OCI-LY1 (cell line): ENCODE results near the gene DQX1.

ENCODE experiments used
- H2AFZ ChIP-seq: fragments of 200-600 bp; sonication (generic), shearing (Covaris generic); 2 replicates; pipeline ENCODE4 v1.6.0; 2014; ENCODE audit warnings: antibody characterized with exemption, mild to moderate bottlenecking, low read length
- H3F3A ChIP-seq: fragments of 200-600 bp; sonication (generic), shearing (Covaris generic); 2 replicates; pipeline ENCODE4 v1.6.0; 2014; ENCODE audit warnings: mild to moderate bottlenecking, antibody characterized with exemption, low read length, moderate library complexity; ENCODE audit not compliant: insufficient read depth
- H3K27ac ChIP-seq: fragments of 200-600 bp; sonication (generic); 2 replicates; pipeline ENCODE4 v1.5.1; 2014; ENCODE audit warnings: low read length, mixed run types, mild to moderate bottlenecking, low read depth; ENCODE audit not compliant: poor library complexity, severe bottlenecking
- H3K27me3 ChIP-seq: fragments of 200-600 bp; sonication (generic); 2 replicates; pipeline ENCODE4 v1.6.0; 2014; ENCODE audit warnings: antibody characterized with exemption, mild to moderate bottlenecking, low read length, moderate library complexity; ENCODE audit not compliant: insufficient read depth
- H3K36me3 ChIP-seq: fragments of 200-600 bp; sonication (generic); 2 replicates; pipeline ENCODE4 v1.6.1; 2014; ENCODE audit warnings: mild to moderate bottlenecking, antibody characterized with exemption, low read length, moderate library complexity, mixed read lengths; ENCODE audit not compliant: insufficient read depth
- H3K4me1 ChIP-seq: fragments of 200-600 bp; sonication (generic); 2 replicates; pipeline ENCODE4 v1.5.1; 2014; ENCODE audit warnings: mild to moderate bottlenecking, low read length, moderate library complexity; ENCODE audit not compliant: insufficient read depth, severe bottlenecking
- H3K4me2 ChIP-seq: fragments of 200-600 bp; sonication (generic), shearing (Covaris generic); 2 replicates; pipeline ENCODE4 v1.6.1; 2014; ENCODE audit warnings: low read length
- H3K4me3 ChIP-seq: fragments of 200-600 bp; sonication (generic); 2 replicates; pipeline ENCODE4 v1.5.1; 2014; ENCODE audit warnings: low read length, low read depth, mild to moderate bottlenecking, mixed read lengths; ENCODE audit not compliant: poor library complexity, severe bottlenecking
- H3K79me2 ChIP-seq: fragments of 200-600 bp; shearing (Covaris generic); 2 replicates; pipeline ENCODE4 v1.6.1; 2016; ENCODE audit warnings: mixed run types, low read length, mixed read lengths; ENCODE audit not compliant: insufficient read depth
- H3K9ac ChIP-seq: fragments of 200-600 bp; sonication (generic), shearing (Covaris generic); 2 replicates; pipeline ENCODE4 v1.6.1; 2014; ENCODE audit warnings: mild to moderate bottlenecking, low read length, mixed read lengths
- H3K9me2 ChIP-seq: fragments of 200-600 bp; sonication (generic), shearing (Covaris generic); 2 replicates; pipeline ENCODE4 v1.6.1; 2014; ENCODE audit warnings: low read depth, mild to moderate bottlenecking, low read length, mixed read lengths
- H3K9me3 ChIP-seq: fragments of 200-600 bp; shearing (Covaris generic); 2 replicates; pipeline ENCODE4 v1.6.1; 2014; ENCODE audit warnings: low read length, mixed read lengths
- H4K20me1 ChIP-seq: fragments of 200-600 bp; sonication (generic), shearing (Covaris generic); 2 replicates; pipeline ENCODE4 v1.6.0; 2016; ENCODE audit warnings: mild to moderate bottlenecking, low read length; ENCODE audit not compliant: insufficient read depth
- CTCF ChIP-seq: fragments of 200-600 bp; sonication (generic), shearing (Covaris generic); IDR thresholded peaks from 2 replicates; pipeline ENCODE4 v1.5.1; 2017; ENCODE audit warnings: mild to moderate bottlenecking, antibody characterized with exemption, low read length, moderate library complexity, mixed read lengths
- EZH2 ChIP-seq: fragments of 200-600 bp; sonication (generic), shearing (Covaris generic); IDR thresholded peaks from 2 replicates; pipeline ENCODE4 v1.8.0; 2017; ENCODE audit warnings: borderline replicate concordance, mixed run types, mild to moderate bottlenecking, antibody characterized with exemption, low read length, moderate library complexity, mixed read lengths

DQX1 gene

GRCh38 chr2:74532222-74532621 is 6.2 kb upstream of the DQX1 start:
- Histone ChIP-seq H3K27me3 (no peaks in the 10 kb centered on the region), H3F3A (no peaks in the 10 kb centered on the region), H3K9ac (no peak overlapping the region), H3K9me2 (no peaks in the 10 kb centered on the region), H3K4me1 (peaks cover 29% of the 10 kb centered on the region), H4K20me1 (no peaks in the 10 kb centered on the region), H3K4me3 (no peak overlapping the region), H2AFZ (no peak overlapping the region), H3K36me3 (peaks cover 40% of the 10 kb centered on the region), H3K79me2 (peaks cover 10% of the 10 kb centered on the region), H3K4me2 (no peak overlapping the region), H3K27ac (no peak overlapping the region), H3K9me3 (no peaks in the 10 kb centered on the region)
- TF ChIP-seq CTCF (peak; percentile 52), EZH2 (no peak)

GRCh38 chr2:74531666-74532065 is 5.6 kb upstream of the DQX1 start:
- Histone ChIP-seq H3K4me1 (peaks cover 29% of the 10 kb centered on the region), H3K9me3 (no peaks in the 10 kb centered on the region), H2AFZ (no peak overlapping the region), H3K4me3 (no peak overlapping the region), H3K27me3 (no peaks in the 10 kb centered on the region), H4K20me1 (no peaks in the 10 kb centered on the region), H3K36me3 (peaks cover 45% of the 10 kb centered on the region), H3F3A (no peaks in the 10 kb centered on the region), H3K27ac (no peak overlapping the region), H3K9me2 (no peaks in the 10 kb centered on the region), H3K9ac (no peak overlapping the region; the same call in 1 of the 2 replicates), H3K4me2 (peak overlapping the region; percentile 95; the same call in 1 of the 2 replicates), H3K79me2 (peaks cover 10% of the 10 kb centered on the region)
- no peak for TF ChIP-seq EZH2
- no peak for TF ChIP-seq CTCF

GRCh38 chr2:74530239-74531187 is 4.5 kb upstream of the DQX1 start:
- H3K27ac ChIP-seq = peak overlapping the region; percentile 55
- TF ChIP-seq CTCF = no peak
- TF ChIP-seq EZH2 = no peak
- H3F3A ChIP-seq = no peaks in the 10 kb centered on the region
- peaks cover 29% of the 10 kb centered on the region for H3K4me1 ChIP-seq
- peak overlapping the region; percentile 99 for H3K9ac ChIP-seq
- no peak overlapping the region for H2AFZ ChIP-seq
- peaks cover 57% of the 10 kb centered on the region for H3K36me3 ChIP-seq
- peak overlapping the region; percentile 95 for H3K4me2 ChIP-seq
- peak overlapping the region; percentile 91 for H3K4me3 ChIP-seq
- no peaks in the 10 kb centered on the region for H3K27me3 ChIP-seq
- H4K20me1 ChIP-seq = no peaks in the 10 kb centered on the region
- H3K9me2 ChIP-seq = no peaks in the 10 kb centered on the region
- peaks cover 10% of the 10 kb centered on the region for H3K79me2 ChIP-seq
- no peaks in the 10 kb centered on the region for H3K9me3 ChIP-seq
